ENCODE results near the gene B4GALNT2.
"Not testable (repeated sequence)": the region's sequence is repeated elsewhere in the genome, so short reads cannot be mapped to it uniquely, and the experiment has no call there.

B4GALNT2 gene

GRCh38 chr17:49117587-49118230 lies 14.9 kb upstream of the B4GALNT2 start:
- no peak for DNase-seq (ENCODE audit: extremely low read depth in 1 of 2, low read depth in 1 of 2)

- no peak for DNase-seq (ENCODE audit: extremely low read depth in 1 of 2, low read depth in 1 of 2)
Observed at GRCh38 chr17:49120166-49120565, 12.4 kb upstream of the B4GALNT2 start.

- no peak for DNase-seq (ENCODE audit: extremely low read depth in 1 of 2, low read depth in 1 of 2)
Observed at GRCh38 chr17:49121696-49122292, 10.8 kb upstream of the B4GALNT2 start.

GRCh38 chr17:49122566-49122965 lies 10.0 kb upstream of the B4GALNT2 start:
- DNase-seq (ENCODE audit: extremely low read depth in 1 of 2, low read depth in 1 of 2) = no peak

- no peak for DNase-seq (ENCODE audit: extremely low read depth in 1 of 2, low read depth in 1 of 2)
Observed at GRCh38 chr17:49123061-49123460, 9.5 kb upstream of the B4GALNT2 start.

GRCh38 chr17:49125449-49125848 lies 7.1 kb upstream of the B4GALNT2 start:
- DNase-seq (ENCODE audit: extremely low read depth in 1 of 2, low read depth in 1 of 2) = no peak

GRCh38 chr17:49126183-49126859 lies 6.2 kb upstream of the B4GALNT2 start:
- DNase-seq (ENCODE audit: extremely low read depth in 1 of 2, low read depth in 1 of 2) = not testable (repeated sequence)

GRCh38 chr17:49129359-49129950 lies 3.1 kb upstream of the B4GALNT2 start:
- DNase-seq (ENCODE audit: extremely low read depth in 1 of 2, low read depth in 1 of 2) = not testable (repeated sequence)

GRCh38 chr17:49130891-49131290 lies 1.7 kb upstream of the B4GALNT2 start:
- no peak for DNase-seq (ENCODE audit: extremely low read depth in 1 of 2, low read depth in 1 of 2)

- DNase-seq (ENCODE audit: extremely low read depth in 1 of 2, low read depth in 1 of 2) = no peak
Observed at GRCh38 chr17:49132317-49132698, 261 bp upstream of the B4GALNT2 start.

GRCh38 chr17:49136335-49136734 lies 3.8 kb downstream of the B4GALNT2 start:
- DNase-seq (ENCODE audit: extremely low read depth in 1 of 2, low read depth in 1 of 2) = no peak

- not testable (repeated sequence) for DNase-seq (ENCODE audit: extremely low read depth in 1 of 2, low read depth in 1 of 2)
Observed at GRCh38 chr17:49145654-49146053, 13.1 kb downstream of the B4GALNT2 start.

GRCh38 chr17:49146620-49147306 lies 14.2 kb downstream of the B4GALNT2 start:
- no peak for DNase-seq (ENCODE audit: extremely low read depth in 1 of 2, low read depth in 1 of 2)

- DNase-seq (ENCODE audit: extremely low read depth in 1 of 2, low read depth in 1 of 2) = no peak
Observed at GRCh38 chr17:49148171-49148570, 15.6 kb downstream of the B4GALNT2 start.

GRCh38 chr17:49151996-49152395 lies 19.4 kb downstream of the B4GALNT2 start:
- no peak for DNase-seq (ENCODE audit: extremely low read depth in 1 of 2, low read depth in 1 of 2)

- DNase-seq (ENCODE audit: extremely low read depth in 1 of 2, low read depth in 1 of 2) = no peak
Observed at GRCh38 chr17:49156256-49156655, 23.7 kb downstream of the B4GALNT2 start.

- DNase-seq (ENCODE audit: extremely low read depth in 1 of 2, low read depth in 1 of 2) = no peak
Observed at GRCh38 chr17:49157784-49158183, 25.2 kb downstream of the B4GALNT2 start.

- no peak for DNase-seq (ENCODE audit: extremely low read depth in 1 of 2, low read depth in 1 of 2)
Observed at GRCh38 chr17:49162866-49163265, 30.3 kb downstream of the B4GALNT2 start.

GRCh38 chr17:49165143-49165542 lies 32.6 kb downstream of the B4GALNT2 start:
- DNase-seq (ENCODE audit: extremely low read depth in 1 of 2, low read depth in 1 of 2) = no peak

- DNase-seq (ENCODE audit: extremely low read depth in 1 of 2, low read depth in 1 of 2) = no peak
Observed at GRCh38 chr17:49168706-49169105, 36.1 kb downstream of the B4GALNT2 start.

- no peak for DNase-seq (ENCODE audit: extremely low read depth in 1 of 2, low read depth in 1 of 2)
Observed at GRCh38 chr17:49170216-49170615, 37.6 kb downstream of the B4GALNT2 start.
